Measurements from ENCODE around the gene TBL1XR1. TPM values are rescaled to one million over a fixed set of nuclear protein-coding genes. Genes with fewer than 3 reads are reported as not detected.

Gene TBL1XR1
- total RNA-seq, 1 donor from 2014 or later, result 275 TPM

DNA sequence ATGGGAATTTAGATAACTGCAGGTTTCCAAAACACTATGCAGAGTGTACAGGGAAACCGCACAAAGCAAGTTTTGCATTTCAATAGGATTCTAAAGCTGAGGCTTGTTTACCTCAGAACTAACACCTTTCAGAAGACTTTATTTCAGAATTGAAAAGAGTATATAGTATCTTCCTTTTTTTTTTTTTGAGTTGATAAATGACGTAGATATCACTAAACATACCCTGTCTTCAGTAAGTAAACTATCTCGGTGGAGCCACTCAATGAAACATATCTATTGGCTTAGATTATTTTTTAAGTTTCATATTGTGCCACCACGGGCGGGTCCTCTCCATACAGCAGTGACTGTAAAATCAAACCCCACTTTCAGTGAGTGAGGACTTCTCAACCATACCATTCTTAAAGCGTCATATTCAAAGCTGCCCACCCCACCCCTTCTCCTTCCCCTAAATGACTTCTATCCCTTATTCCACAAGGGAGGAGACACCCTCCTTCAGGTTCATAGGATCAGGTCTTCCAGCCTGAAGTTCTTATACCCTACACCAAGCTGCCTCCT is 2.0 kb upstream of the TBL1XR1 start:
- peak overlapping the region; percentile 69 for H3K4me3 Mint-ChIP-seq
- peaks cover 22% of the 10 kb centered on the region for H3K4me1 ChIP-seq
- H3K79me2 ChIP-seq (ENCODE audit: low read depth), result peaks cover 32% of the 10 kb centered on the region
- H3K4me1 Mint-ChIP-seq, result peaks cover 35% of the 10 kb centered on the region
- no peaks in the 10 kb centered on the region for H3K27me3 ChIP-seq
- H3K4me2 ChIP-seq, result peak overlapping the region; percentile 88
- H4K20me1 ChIP-seq (ENCODE audit: low read depth), result peaks cover 11% of the 10 kb centered on the region
- H3K9me3 Mint-ChIP-seq, result peaks cover 3% of the 10 kb centered on the region
- H3K27ac Mint-ChIP-seq, result peak overlapping the region; percentile 20
- no peak for DNase-seq (ENCODE audit: low spot score)
- no peaks in the 10 kb centered on the region for H3K36me3 ChIP-seq
- H2AFZ ChIP-seq (replicated peaks), result no peak overlapping the region
- H3K9me3 ChIP-seq (ENCODE audit: low read depth), result peaks cover 2% of the 10 kb centered on the region
- H3K9ac ChIP-seq, result no peak overlapping the region
- H3F3A ChIP-seq (ENCODE audit: low read depth), result peaks cover 36% of the 10 kb centered on the region
- no peak overlapping the region for H3K4me3 ChIP-seq
- H3K27me3 Mint-ChIP-seq (ENCODE audit: insufficient read depth, low read depth), result peaks cover 7% of the 10 kb centered on the region
- no peak overlapping the region for H3K27ac ChIP-seq
- TF ChIP-seq, protein P1, sequence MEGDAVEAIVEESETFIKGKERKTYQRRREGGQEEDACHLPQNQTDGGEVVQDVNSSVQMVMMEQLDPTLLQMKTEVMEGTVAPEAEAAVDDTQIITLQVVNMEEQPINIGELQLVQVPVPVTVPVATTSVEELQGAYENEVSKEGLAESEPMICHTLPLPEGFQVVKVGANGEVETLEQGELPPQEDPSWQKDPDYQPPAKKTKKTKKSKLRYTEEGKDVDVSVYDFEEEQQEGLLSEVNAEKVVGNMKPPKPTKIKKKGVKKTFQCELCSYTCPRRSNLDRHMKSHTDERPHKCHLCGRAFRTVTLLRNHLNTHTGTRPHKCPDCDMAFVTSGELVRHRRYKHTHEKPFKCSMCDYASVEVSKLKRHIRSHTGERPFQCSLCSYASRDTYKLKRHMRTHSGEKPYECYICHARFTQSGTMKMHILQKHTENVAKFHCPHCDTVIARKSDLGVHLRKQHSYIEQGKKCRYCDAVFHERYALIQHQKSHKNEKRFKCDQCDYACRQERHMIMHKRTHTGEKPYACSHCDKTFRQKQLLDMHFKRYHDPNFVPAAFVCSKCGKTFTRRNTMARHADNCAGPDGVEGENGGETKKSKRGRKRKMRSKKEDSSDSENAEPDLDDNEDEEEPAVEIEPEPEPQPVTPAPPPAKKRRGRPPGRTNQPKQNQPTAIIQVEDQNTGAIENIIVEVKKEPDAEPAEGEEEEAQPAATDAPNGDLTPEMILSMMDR (IDR thresholded peaks at IDR 0.05), result no peak
- no peak for TF ChIP-seq EZH2 (IDR thresholded peaks at IDR 0.05)
- TF ChIP-seq EZH2phosphoT487 (IDR thresholded peaks at IDR 0.05), result no peak
- peaks cover 6% of the 10 kb centered on the region for H3K36me3 Mint-ChIP-seq

DNA sequence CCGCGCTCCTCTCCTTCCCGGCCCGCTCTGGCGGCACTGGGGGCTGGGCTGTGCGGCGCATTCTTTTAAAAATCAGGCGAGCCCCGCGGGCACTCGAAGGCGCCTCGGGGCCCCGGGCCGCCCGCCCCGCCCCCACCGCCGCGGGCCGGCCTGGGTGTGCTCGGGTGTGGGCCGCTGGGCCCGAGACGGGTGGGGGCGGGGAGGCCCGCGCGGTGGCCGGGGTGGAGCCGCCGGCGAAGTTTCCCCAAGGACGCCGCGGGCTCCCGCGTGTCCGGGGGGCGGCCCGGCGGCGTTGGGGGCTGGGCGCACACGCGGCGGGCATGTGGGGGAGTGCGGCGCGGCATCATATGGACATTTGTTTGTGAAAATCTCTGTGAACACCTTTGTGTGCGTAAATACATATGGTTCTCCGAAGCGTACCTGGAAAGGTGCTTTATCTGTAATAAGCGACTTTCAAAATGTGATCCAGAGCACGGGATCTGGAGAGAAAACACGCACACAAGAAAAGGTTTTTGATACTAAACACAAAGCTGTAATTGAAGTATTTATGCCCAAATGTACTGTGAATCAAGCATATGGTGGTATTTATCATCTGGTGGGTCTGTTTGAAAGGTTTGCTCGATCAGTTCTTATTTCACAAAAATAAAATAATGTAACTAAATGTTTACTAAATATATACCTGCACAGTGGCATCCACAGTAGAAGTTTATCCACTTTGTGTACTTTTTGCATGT is 612 bp upstream of the TBL1XR1 start:
- Histone ChIP-seq H2AFZ (replicated peaks) (no peak overlapping the region), H3K79me2 (ENCODE audit: low read depth) (peaks cover 46% of the 10 kb centered on the region), H3K4me3 (peak overlapping the region; percentile 55), H3K9ac (no peak overlapping the region), H3F3A (ENCODE audit: low read depth) (peaks cover 36% of the 10 kb centered on the region), H4K20me1 (ENCODE audit: low read depth) (peaks cover 25% of the 10 kb centered on the region), H3K27ac (peak overlapping the region; percentile 86), H3K4me2 (peak overlapping the region; percentile 88), H3K4me1 (peaks cover 31% of the 10 kb centered on the region), H3K36me3 (no peaks in the 10 kb centered on the region), H3K9me3 (ENCODE audit: low read depth) (no peaks in the 10 kb centered on the region), H3K27me3 (no peaks in the 10 kb centered on the region)
- Mint-ChIP-seq H3K27me3 (ENCODE audit: insufficient read depth, low read depth) (peaks cover 10% of the 10 kb centered on the region), H3K9me3 (peaks cover 11% of the 10 kb centered on the region), H3K4me3 (peak overlapping the region; percentile 77), H3K4me1 (peaks cover 44% of the 10 kb centered on the region), H3K27ac (peak overlapping the region; percentile 44), H3K36me3 (peaks cover 17% of the 10 kb centered on the region)
- TF ChIP-seq, protein P1 (IDR thresholded peaks at IDR 0.05), result no peak
- no peak for TF ChIP-seq EZH2 (IDR thresholded peaks at IDR 0.05)
- TF ChIP-seq EZH2phosphoT487 (IDR thresholded peaks at IDR 0.05), result no peak
- DNase-seq (ENCODE audit: low spot score), result no peak

DNA sequence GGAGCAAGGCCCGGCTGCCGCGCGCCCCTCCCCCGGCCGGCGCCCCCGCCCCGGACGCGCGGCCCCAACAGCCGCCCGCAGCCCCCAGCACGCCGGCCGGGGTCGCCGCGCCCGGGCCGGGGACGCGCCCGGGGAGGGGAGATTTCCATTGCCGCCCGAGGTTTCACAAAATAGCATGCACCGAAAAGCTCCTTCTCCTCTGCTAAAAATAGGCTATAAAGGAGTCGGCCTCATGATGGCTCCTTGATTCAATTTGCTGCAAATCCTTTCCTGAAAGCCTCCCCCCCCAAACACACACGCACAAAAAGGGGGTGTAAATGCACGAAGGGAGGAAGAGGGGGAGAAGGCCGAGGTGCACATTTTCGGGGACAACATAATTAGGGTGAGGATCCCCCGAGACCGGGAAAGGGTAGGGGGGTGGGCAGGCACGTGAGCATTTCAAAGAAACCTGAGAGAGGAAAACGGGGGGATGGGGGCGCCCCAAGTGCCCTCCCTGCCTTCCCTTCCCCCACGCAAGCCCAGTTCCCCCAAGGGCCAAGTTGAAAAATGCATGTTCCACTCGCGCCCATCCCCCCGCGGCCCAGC is 734 bp downstream of the TBL1XR1 start:
- peak overlapping the region; percentile 78 for H3K9ac ChIP-seq
- peak overlapping the region; percentile 97 for H3K4me3 Mint-ChIP-seq
- peak overlapping the region; percentile 100 for H3K27ac Mint-ChIP-seq
- peaks cover 37% of the 10 kb centered on the region for H4K20me1 ChIP-seq (ENCODE audit: low read depth)
- no peaks in the 10 kb centered on the region for H3K9me3 ChIP-seq (ENCODE audit: low read depth)
- peaks cover 24% of the 10 kb centered on the region for H3K36me3 Mint-ChIP-seq
- H3K27me3 ChIP-seq, result no peaks in the 10 kb centered on the region
- H3K4me1 ChIP-seq, result peaks cover 34% of the 10 kb centered on the region
- TF ChIP-seq EZH2 (IDR thresholded peaks at IDR 0.05), result no peak
- TF ChIP-seq, protein P1 (IDR thresholded peaks at IDR 0.05), result no peak
- no peak for TF ChIP-seq EZH2phosphoT487 (IDR thresholded peaks at IDR 0.05)
- peak overlapping the region; percentile 93 for H3K4me2 ChIP-seq
- no peaks in the 10 kb centered on the region for H3K36me3 ChIP-seq
- peak overlapping the region; percentile 99 for H3K27ac ChIP-seq
- peaks cover 44% of the 10 kb centered on the region for H3K4me1 Mint-ChIP-seq
- H2AFZ ChIP-seq (replicated peaks), result no peak overlapping the region
- peaks cover 12% of the 10 kb centered on the region for H3K27me3 Mint-ChIP-seq (ENCODE audit: insufficient read depth, low read depth)
- H3K9me3 Mint-ChIP-seq, result peaks cover 19% of the 10 kb centered on the region
- H3F3A ChIP-seq (ENCODE audit: low read depth), result peaks cover 37% of the 10 kb centered on the region
- DNase-seq (ENCODE audit: low spot score), result peak; percentile 68
- H3K79me2 ChIP-seq (ENCODE audit: low read depth), result peaks cover 59% of the 10 kb centered on the region
- peak overlapping the region; percentile 91 for H3K4me3 ChIP-seq

All from neural progenitor cell (in vitro differentiated cells).